ENCODE data around the gene CEACAM3.

DNA sequence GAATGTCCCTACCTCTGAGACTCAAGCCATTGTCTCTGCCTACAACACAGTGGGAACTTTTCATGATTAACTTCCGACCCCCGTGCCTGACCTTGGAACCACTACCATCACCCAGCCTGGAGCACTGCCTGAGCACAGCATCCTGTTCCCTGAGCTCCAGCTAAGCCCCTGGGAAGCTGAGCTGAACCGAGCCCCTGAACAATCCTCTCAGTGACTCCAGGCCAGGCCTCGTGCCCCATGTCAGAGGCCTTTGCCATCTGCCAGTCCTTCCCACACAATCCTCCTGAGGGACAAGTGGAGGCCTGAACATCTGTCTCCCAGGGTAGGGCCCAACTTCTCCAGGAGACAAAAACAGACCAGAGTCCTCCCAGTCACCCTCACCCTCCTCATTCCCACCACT is 17.5 kb downstream of the CEACAM3 start:
- TF ChIP-seq, protein P1, sequence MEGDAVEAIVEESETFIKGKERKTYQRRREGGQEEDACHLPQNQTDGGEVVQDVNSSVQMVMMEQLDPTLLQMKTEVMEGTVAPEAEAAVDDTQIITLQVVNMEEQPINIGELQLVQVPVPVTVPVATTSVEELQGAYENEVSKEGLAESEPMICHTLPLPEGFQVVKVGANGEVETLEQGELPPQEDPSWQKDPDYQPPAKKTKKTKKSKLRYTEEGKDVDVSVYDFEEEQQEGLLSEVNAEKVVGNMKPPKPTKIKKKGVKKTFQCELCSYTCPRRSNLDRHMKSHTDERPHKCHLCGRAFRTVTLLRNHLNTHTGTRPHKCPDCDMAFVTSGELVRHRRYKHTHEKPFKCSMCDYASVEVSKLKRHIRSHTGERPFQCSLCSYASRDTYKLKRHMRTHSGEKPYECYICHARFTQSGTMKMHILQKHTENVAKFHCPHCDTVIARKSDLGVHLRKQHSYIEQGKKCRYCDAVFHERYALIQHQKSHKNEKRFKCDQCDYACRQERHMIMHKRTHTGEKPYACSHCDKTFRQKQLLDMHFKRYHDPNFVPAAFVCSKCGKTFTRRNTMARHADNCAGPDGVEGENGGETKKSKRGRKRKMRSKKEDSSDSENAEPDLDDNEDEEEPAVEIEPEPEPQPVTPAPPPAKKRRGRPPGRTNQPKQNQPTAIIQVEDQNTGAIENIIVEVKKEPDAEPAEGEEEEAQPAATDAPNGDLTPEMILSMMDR (conservative IDR thresholded peaks at IDR 0.05 in 1 of 2, IDR thresholded peaks at IDR 0.05 in 1 of 2; ENCODE audit: low read depth in 1 of 2, low read length in 2 of 2) = no peak
- TF ChIP-seq EZH2 (IDR thresholded peaks at IDR 0.05; ENCODE audit: low read length, missing control alignments) = no peak
